ENCODE results near the gene DUSP19. TPM values are rescaled to one million over a fixed set of nuclear protein-coding genes. Genes with fewer than 3 reads are reported as not detected.

The DUSP19 gene
- polyA plus RNA-seq, 2 donors: 0.40 to 0.55 TPM

Other genes with a start within 250 kb of the DUSP19 start
- gene FRZB, start 212.1 kb upstream of the DUSP19 start, polyA plus RNA-seq: 1 to 10 TPM; 1.2 to 1.3 TPM
- gene NCKAP1, start 40.3 kb upstream of the DUSP19 start, polyA plus RNA-seq: 10 to 100 TPM; 46.7 to 82.0 TPM
- 10 to 100 TPM in 1 of 2 donors, 1 to 10 TPM in 1; 4.4 to 10.2 TPM for gene NUP35, start 45.7 kb downstream of the DUSP19 start, polyA plus RNA-seq

Measured in esophagus (tissue), 2 donors.